Transverse colon (tissue), 4 donors: Measurements from ENCODE around the gene MLF2. TPM values are rescaled to one million over a fixed set of nuclear protein-coding genes. Genes with fewer than 3 reads are reported as not detected.

Source experiments
- DNase-seq: peaks from one replicate; pipeline ENCODE4 v3.0.0-alpha.2; 2019
- H3K27ac ChIP-seq, 4 donors: fragments of 200-600 bp; sonication (generic); 2 replicates each; pipeline ENCODE4 v1.5.1; 2016 to 2018; ENCODE audit warnings: inconsistent platforms in 4 of 4
- H3K27me3 ChIP-seq: fragments of 200-600 bp; sonication (generic); 2 replicates; pipeline ENCODE4 v1.5.1; 2017; ENCODE audit warnings: inconsistent platforms
- H3K36me3 ChIP-seq, 4 donors: fragments of 200-600 bp; sonication (generic); 2 replicates each; pipeline ENCODE4 v1.5.1; 2017 to 2019; ENCODE audit warnings: inconsistent platforms in 4 of 4
- H3K4me1 ChIP-seq, 4 donors: fragments of 200-600 bp; sonication (generic); 2 replicates each; pipeline ENCODE4 v1.5.1; 2017 to 2020; ENCODE audit warnings: inconsistent platforms in 4 of 4
- H3K4me3 ChIP-seq, 4 donors: fragments of 200-600 bp; sonication (generic); 1 replicate in 1 of 4; 2 replicates in 3 of 4; pipeline versions ENCODE4 v1.5.1 to v1.6.1; 2017 to 2019; ENCODE audit warnings: inconsistent platforms in 4 of 4
- H3K9me3 ChIP-seq, 2 donors: fragments of 200-600 bp; sonication (generic); 2 replicates each; pipeline ENCODE4 v1.5.1; 2017 to 2019; ENCODE audit warnings: inconsistent platforms in 2 of 2
- EP300 ChIP-seq: sonication (generic); formaldehyde crosslinking; IDR thresholded peaks from one replicate; pipeline ENCODE4 v1.6.1; 2017; ENCODE audit warnings: antibody characterized with exemption, low read depth
- POLR2A ChIP-seq: fragments of 450-650 bp; IDR thresholded peaks from one replicate; pipeline ENCODE4 v1.6.1; 2016; ENCODE audit warnings: antibody characterized with exemption, mild to moderate bottlenecking, moderate library complexity
- POLR2AphosphoS5 ChIP-seq, 3 donors: sonication (generic); formaldehyde crosslinking; IDR thresholded peaks; one replicate each; pipeline ENCODE4 v1.6.1; 2016; ENCODE audit warnings: antibody characterized with exemption in 3 of 3
- WGBS, 2 donors: methylation state at CpG; one replicate each; pipeline ENCODE4 v1.1.5; 2018; ENCODE audit warnings: low coverage in 1 of 2; 5-methylcytosine and 5-hydroxymethylcytosine counted together
- in situ Hi-C, 4 donors: fragments of 200-750 bp; cut with MboI; loops; one replicate each; pipeline versions ENCODE4 v1.15.0 to v1.15.1; 2017; ENCODE audit warnings: low sequenced_read_pairs in 3 of 4, low pct_ligation_motif_present in 1 of 4, low pct_unique_long_range_greater_than_20kb in 1 of 4
- intact Hi-C: fragments of 100-400 bp; cut with DNase I; formaldehyde crosslinking; loops from one replicate; pipeline ENCODE4 v1.15.1; 2023; ENCODE audit warnings: low total_unique reads
- small RNA-seq, 4 donors: library from RNA; depleted of rRNA; stranded (forward); fragments of <200 nt; gene quantifications; one replicate each; pipeline ENCODE3, GENCODE V24; 2016
- total RNA-seq, 4 donors: library from RNA; depleted of rRNA; stranded (reverse); fragments of >200 nt; gene quantifications; one replicate each; pipeline ENCODE4 v1.1.0, GENCODE V29; 2016
- TF ChIP-seq, protein P1 (sequence below), 5 experiments: fragments of 200-600 bp in 3 of 5; fragments of 450-650 bp in 2 of 5; sonication (generic) in 3 of 5; IDR thresholded peaks; 1 replicate in 2 of 5; 2 replicates in 3 of 5; pipeline ENCODE4 v1.5.1; 2016 to 2017; ENCODE audit warnings: antibody characterized with exemption in 5 of 5, inconsistent platforms in 3 of 5, mild to moderate bottlenecking in 2 of 5, moderate library complexity in 1 of 5

Gene MLF2
- total RNA-seq, 4 donors from 2014 or later = 100 to 360 (median 164) TPM

DNA sequence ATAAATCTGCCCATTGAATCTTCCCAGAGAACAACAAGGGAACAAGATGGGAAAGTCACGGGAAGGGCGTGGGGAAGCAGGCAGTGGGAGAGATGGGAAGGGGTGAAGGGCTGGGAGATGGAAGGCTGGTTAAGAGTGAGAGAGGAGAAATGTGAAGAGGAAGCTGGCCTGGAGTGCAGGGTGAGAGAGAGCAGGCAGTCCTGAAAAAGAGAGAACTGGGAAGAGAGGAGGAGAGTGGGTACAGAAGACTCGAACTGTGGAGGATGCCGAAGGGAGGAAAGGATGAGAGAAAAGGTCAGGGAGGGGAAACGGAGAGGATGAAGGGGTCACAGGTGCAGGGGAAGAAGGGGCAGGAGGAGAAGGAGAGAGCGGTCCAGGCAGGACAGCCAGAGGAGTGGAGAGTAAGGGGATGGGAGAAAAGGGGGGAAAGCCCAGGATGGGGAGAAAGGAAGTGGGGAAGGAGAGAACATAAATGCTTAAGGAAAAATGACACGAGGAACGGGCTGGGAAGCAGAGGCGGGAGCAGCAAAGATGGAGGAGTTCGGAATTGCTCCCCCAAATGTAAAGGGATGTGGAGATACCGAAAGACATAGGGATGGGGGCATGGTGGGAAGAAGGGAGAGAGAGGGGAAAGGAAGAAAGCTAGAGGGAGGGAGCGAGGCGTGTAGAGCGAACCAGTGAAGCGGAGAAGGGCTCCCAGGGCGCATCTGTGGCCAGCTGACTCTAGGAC lies 53.5 kb downstream of the MLF2 start:
- 25% methylated on average over 15 to 16 of the region's 16 CpGs for WGBS, 2 donors
- peaks cover 69% of the 10 kb centered on the region for H3K27me3 ChIP-seq

DNA sequence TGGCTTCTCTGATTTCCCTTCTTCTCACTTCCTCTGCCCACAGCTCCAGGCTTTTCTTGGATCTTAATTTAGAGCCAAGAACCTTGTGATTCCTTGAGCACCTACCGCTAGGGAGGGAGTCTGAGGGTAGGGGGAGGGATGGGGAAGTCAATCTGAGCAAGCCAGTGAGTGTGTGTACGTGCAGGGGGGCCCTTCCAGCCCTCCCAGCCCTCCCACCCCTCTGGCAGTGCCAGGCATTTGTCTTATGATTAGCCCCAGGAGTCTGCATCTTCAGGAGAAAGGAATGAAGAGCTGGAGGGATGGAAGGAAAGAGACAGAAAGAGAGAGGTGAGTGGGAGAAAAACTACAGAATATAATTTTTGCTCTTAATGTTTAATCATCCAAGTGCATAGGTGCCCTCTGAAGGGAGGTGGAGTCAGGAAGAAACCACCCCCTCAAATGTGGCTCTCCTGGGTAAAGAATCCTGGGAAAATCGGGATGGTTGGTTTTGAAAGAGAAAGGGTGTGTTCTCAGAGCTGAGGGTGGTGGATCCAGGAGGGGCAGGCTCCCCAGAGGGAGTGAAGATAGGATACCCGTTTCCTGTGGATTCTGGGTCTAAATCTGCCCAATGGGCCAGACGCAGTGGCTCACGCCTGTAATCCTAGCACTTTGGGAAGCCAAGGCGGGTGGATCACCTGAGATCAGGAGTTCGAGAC lies 54.4 kb downstream of the MLF2 start:
- Histone ChIP-seq H3K4me3 (no peak overlapping the region), H3K36me3 (no peaks in the 10 kb centered on the region), H3K27ac (no peak overlapping the region), H3K4me1 (peaks cover 12 to 13% (median 13%) of the 10 kb centered on the region in 4 donors), H3K9me3 (no peaks in the 10 kb centered on the region), H3K27me3 (peaks cover 60% of the 10 kb centered on the region)
- TF ChIP-seq EP300 (no peak), POLR2A (no peak), POLR2AphosphoS5 (IDR thresholded peaks at IDR 0.05) (no peak)
- TF ChIP-seq, protein P1, sequence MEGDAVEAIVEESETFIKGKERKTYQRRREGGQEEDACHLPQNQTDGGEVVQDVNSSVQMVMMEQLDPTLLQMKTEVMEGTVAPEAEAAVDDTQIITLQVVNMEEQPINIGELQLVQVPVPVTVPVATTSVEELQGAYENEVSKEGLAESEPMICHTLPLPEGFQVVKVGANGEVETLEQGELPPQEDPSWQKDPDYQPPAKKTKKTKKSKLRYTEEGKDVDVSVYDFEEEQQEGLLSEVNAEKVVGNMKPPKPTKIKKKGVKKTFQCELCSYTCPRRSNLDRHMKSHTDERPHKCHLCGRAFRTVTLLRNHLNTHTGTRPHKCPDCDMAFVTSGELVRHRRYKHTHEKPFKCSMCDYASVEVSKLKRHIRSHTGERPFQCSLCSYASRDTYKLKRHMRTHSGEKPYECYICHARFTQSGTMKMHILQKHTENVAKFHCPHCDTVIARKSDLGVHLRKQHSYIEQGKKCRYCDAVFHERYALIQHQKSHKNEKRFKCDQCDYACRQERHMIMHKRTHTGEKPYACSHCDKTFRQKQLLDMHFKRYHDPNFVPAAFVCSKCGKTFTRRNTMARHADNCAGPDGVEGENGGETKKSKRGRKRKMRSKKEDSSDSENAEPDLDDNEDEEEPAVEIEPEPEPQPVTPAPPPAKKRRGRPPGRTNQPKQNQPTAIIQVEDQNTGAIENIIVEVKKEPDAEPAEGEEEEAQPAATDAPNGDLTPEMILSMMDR (IDR thresholded peaks at IDR 0.05) = no peak
- intact Hi-C loops = no loop called here
- in situ Hi-C loops = no loop called here
- WGBS, 2 donors = 43 to 57% methylated on average over 3 to 8 of the region's 8 CpGs
- no peak for DNase-seq

More for the DNA sequence above, 53.5 kb downstream of the MLF2 start:
- Histone ChIP-seq H3K4me1 (peaks cover 12 to 13% (median 13%) of the 10 kb centered on the region in 4 donors), H3K4me3 (peak overlapping the region; percentile 33 to 50 (median 42)), H3K36me3 (no peaks in the 10 kb centered on the region), H3K9me3 (no peaks in the 10 kb centered on the region), H3K27ac (no peak overlapping the region)
- DNase-seq = no peak
- TF ChIP-seq POLR2AphosphoS5 (IDR thresholded peaks at IDR 0.05) (no peak), POLR2A (no peak)
- TF ChIP-seq, protein P1 (IDR thresholded peaks at IDR 0.05) = no peak
- in situ Hi-C loops (no loop called here), intact Hi-C loops (no loop called here)

Small RNA genes within 50 kb of the gene (small RNA-seq; reads per million reads assigned to genes)
- 0 reads per million in 4 donors for gene RNU6-781P

Other genes with a start within 250 kb of the MLF2 start
- 1,000 to 10,000 TPM; 1,806 to 2,946 (median 2,333) TPM for gene GAPDH, start 218.6 kb downstream of the MLF2 start, total RNA-seq
- 10 to 100 TPM in 1 of 4 donors, 1 to 10 TPM in 3; 6.1 to 54.2 (median 8.0) TPM for gene IFFO1, start 197.1 kb downstream of the MLF2 start, total RNA-seq
- gene NOP2, start 184.8 kb downstream of the MLF2 start, total RNA-seq = 100 to 1,000 TPM in 1 of 4 donors, 10 to 100 TPM in 3; 12.8 to 167 (median 30.5) TPM
- gene CHD4, start 145.8 kb downstream of the MLF2 start, total RNA-seq = 100 to 1,000 TPM; 142 to 165 (median 154) TPM
- 10 to 100 TPM; 27.9 to 50.1 (median 30.2) TPM for gene LPAR5, start 117.2 kb downstream of the MLF2 start, total RNA-seq
- 1 to 10 TPM in 3 of 4 donors, not detected in 1; 2.2 to 2.9 (median 2.7) TPM for gene ACRBP, start 105.7 kb downstream of the MLF2 start, total RNA-seq
- gene ING4, start 90.0 kb downstream of the MLF2 start, total RNA-seq = 100 to 1,000 TPM in 1 of 4 donors, 10 to 100 TPM in 3; 41.8 to 165 (median 56.6) TPM
- 10 to 100 TPM; 34.8 to 49.4 (median 42.8) TPM for gene ZNF384, start 63.8 kb downstream of the MLF2 start, total RNA-seq
- under 1 TPM in 1 of 4 donors, not detected in 3; 0.64 TPM for gene PIANP, start 52.3 kb downstream of the MLF2 start, total RNA-seq
- gene COPS7A, start 29.1 kb downstream of the MLF2 start, total RNA-seq = 10 to 100 TPM; 13.1 to 44.9 (median 36.9) TPM
- gene PTMS, start 13.2 kb upstream of the MLF2 start, total RNA-seq = 100 to 1,000 TPM in 1 of 4 donors, 10 to 100 TPM in 3; 64.0 to 124 (median 83.9) TPM
- gene LAG3, start 19.4 kb upstream of the MLF2 start, total RNA-seq = 1 to 10 TPM in 1 of 4 donors, under 1 TPM in 1, not detected in 2; 0.68 to 1.4 TPM
- 1 to 10 TPM in 3 of 4 donors, under 1 TPM in 1; 1.00 to 7.9 (median 2.8) TPM for gene CD4, start 36.4 kb upstream of the MLF2 start, total RNA-seq
- gene GPR162, start 68.7 kb upstream of the MLF2 start, total RNA-seq = 1 to 10 TPM in 3 of 4 donors, not detected in 1; 3.0 to 6.4 (median 3.1) TPM
- 10 to 100 TPM in 3 of 4 donors, 1 to 10 TPM in 1; 5.9 to 32.9 (median 14.4) TPM for gene P3H3, start 75.3 kb upstream of the MLF2 start, total RNA-seq
- under 1 TPM in 2 of 4 donors, not detected in 2; 0.14 to 0.32 TPM for gene GNB3, start 87.8 kb upstream of the MLF2 start, total RNA-seq
- 1 to 10 TPM in 3 of 4 donors, not detected in 1; 3.0 to 8.8 (median 3.3) TPM for gene CDCA3, start 98.1 kb upstream of the MLF2 start, total RNA-seq
- gene USP5, start 99.0 kb upstream of the MLF2 start, total RNA-seq = 100 to 1,000 TPM in 1 of 4 donors, 10 to 100 TPM in 3; 30.5 to 171 (median 35.4) TPM
- 100 to 1,000 TPM; 360 to 671 (median 400) TPM for gene TPI1, start 114.4 kb upstream of the MLF2 start, total RNA-seq
- gene SPSB2, start 120.2 kb upstream of the MLF2 start, total RNA-seq = 10 to 100 TPM in 2 of 4 donors, 1 to 10 TPM in 2; 4.5 to 21.0 (median 8.2) TPM
- 10 to 100 TPM in 1 of 4 donors, 1 to 10 TPM in 1, under 1 TPM in 1, not detected in 1; 0.60 to 11.3 (median 5.9) TPM for gene LRRC23, start 151.7 kb upstream of the MLF2 start, total RNA-seq
- 10 to 100 TPM in 2 of 4 donors, 1 to 10 TPM in 2; 7.2 to 14.1 (median 9.6) TPM for gene ENO2, start 161.4 kb upstream of the MLF2 start, total RNA-seq
- gene ATN1, start 174.8 kb upstream of the MLF2 start, total RNA-seq = 100 to 1,000 TPM in 2 of 4 donors, 10 to 100 TPM in 2; 59.1 to 160 (median 112) TPM
- not detected for gene RNU7-1, start 190.7 kb upstream of the MLF2 start, total RNA-seq
- 100 to 1,000 TPM; 303 to 452 (median 386) TPM for gene C12orf57, start 190.9 kb upstream of the MLF2 start, total RNA-seq
- gene PTPN6, start 198.2 kb upstream of the MLF2 start, total RNA-seq = 10 to 100 TPM; 21.7 to 49.0 (median 36.1) TPM
- 100 to 1,000 TPM; 196 to 402 (median 263) TPM for gene PHB2, start 217.5 kb upstream of the MLF2 start, total RNA-seq
- gene EMG1, start 217.8 kb upstream of the MLF2 start, total RNA-seq = 10 to 100 TPM in 3 of 4 donors, 1 to 10 TPM in 1; 5.6 to 30.6 (median 26.6) TPM